HepG2 (cell line): Measurements from ENCODE around the gene FOXA3. TPM values are rescaled to one million over a fixed set of nuclear protein-coding genes. Genes with fewer than 3 reads are reported as not detected.

Source experiments
- AHDC1 ChIP-seq: sonication (generic); formaldehyde crosslinking; IDR thresholded peaks from 2 replicates; pipeline ENCODE4 v1.5.1; 2020; ENCODE audit warnings: mild to moderate bottlenecking, missing genetic modification reagents, borderline replicate concordance
- ARNT2 ChIP-seq: sonication (generic); formaldehyde crosslinking; IDR thresholded peaks from 2 replicates; pipeline ENCODE4 v1.8.0; 2022; ENCODE audit warnings: mild to moderate bottlenecking, low read depth, missing genetic modification reagents, moderate library complexity
- CEBPG ChIP-seq: IDR thresholded peaks from 2 replicates; pipeline ENCODE4 v1.6.1; 2016
- NCOA2 ChIP-seq: sonication (generic); formaldehyde crosslinking; IDR thresholded peaks from 2 replicates; pipeline ENCODE4 v1.8.0; 2022; ENCODE audit warnings: inconsistent platforms
- NFE2 ChIP-seq: sonication (generic); formaldehyde crosslinking; IDR thresholded peaks from 2 replicates; pipeline ENCODE4 v1.4.0; 2020; ENCODE audit warnings: missing genetic modification reagents
- PHF5A ChIP-seq: IDR thresholded peaks from one replicate; pipeline ENCODE4 v1.6.1; 2018; ENCODE audit warnings: low read depth, missing genetic modification reagents; ENCODE audit not compliant: unreplicated experiment
- SALL2 ChIP-seq: sonication (generic); formaldehyde crosslinking; IDR thresholded peaks from 2 replicates; pipeline ENCODE4 v1.8.1; 2023; ENCODE audit warnings: mild to moderate bottlenecking, missing genetic modification reagents, inconsistent platforms
- SKI ChIP-seq: fragments of 450-650 bp; IDR thresholded peaks from one replicate; pipeline ENCODE4 v1.6.1; 2018; ENCODE audit warnings: mild to moderate bottlenecking; ENCODE audit not compliant: partially characterized antibody
- SOX13 ChIP-seq, 3 experiments: fragments of 450-650 bp in 1 of 3; sonication (generic) in 1 of 3; formaldehyde crosslinking in 1 of 3; IDR thresholded peaks in 2 of 3; conservative IDR thresholded peaks in 1 of 3; 2 replicates each; pipeline versions ENCODE4 v1.5.0 to v1.6.1; 2016 to 2020; ENCODE audit warnings: antibody characterized with exemption in 1 of 3, mild to moderate bottlenecking in 1 of 3, missing compliant biosample characterization in 1 of 3, missing genetic modification reagents in 1 of 3, moderate library complexity in 1 of 3
- TEAD2 ChIP-seq: sonication (generic); formaldehyde crosslinking; IDR thresholded peaks from 2 replicates; pipeline ENCODE4 v1.9.0; 2021; ENCODE audit warnings: missing genetic modification reagents
- TFE3 ChIP-seq: IDR thresholded peaks from 2 replicates; pipeline ENCODE4 v1.6.1; 2016
- ZBTB7A ChIP-seq: sonication (generic); formaldehyde crosslinking; IDR thresholded peaks from 2 replicates; pipeline ENCODE4 v1.8.0; 2022; ENCODE audit warnings: mild to moderate bottlenecking, missing genetic modification reagents
- ZFP36 ChIP-seq: fragments of 150-350 bp; IDR thresholded peaks from 2 replicates; pipeline ENCODE4 v1.6.1; 2018; ENCODE audit warnings: borderline replicate concordance, low read length, low read depth; ENCODE audit not compliant: partially characterized antibody
- ZNF720 ChIP-seq: sonication (generic); formaldehyde crosslinking; IDR thresholded peaks from 2 replicates; pipeline ENCODE4 v1.4.0; 2020; ENCODE audit warnings: missing genetic modification reagents
- ZNF773 ChIP-seq: sonication (generic); formaldehyde crosslinking; IDR thresholded peaks from 2 replicates; pipeline ENCODE4 v1.4.0; 2020; ENCODE audit warnings: missing genetic modification reagents, borderline replicate concordance
- ZZZ3 ChIP-seq: sonication (generic); formaldehyde crosslinking; IDR thresholded peaks from 2 replicates; pipeline ENCODE4 v1.4.0; 2020; ENCODE audit warnings: missing genetic modification reagents, mild to moderate bottlenecking, borderline replicate concordance
- polyA plus RNA-seq, 8 experiments: library from polyadenylated mRNA; depleted of rRNA in 3 of 8; stranded (reverse) in 7 of 8; unstranded in 1 of 8; fragments of >200 nt; fragmentation: Illumina TruSeq in 4 of 8; extraction: Trizol in 4 of 8; gene quantifications; 2 replicates each; pipeline versions ENCODE4 v1.2.1 to v1.2.3, GENCODE V29; 2011 to 2016; ENCODE audit warnings: low read depth in 4 of 8, missing spikeins in 1 of 8, mixed read lengths in 1 of 8; ENCODE audit not compliant: insufficient read depth in 1 of 8
- total RNA-seq, 5 experiments: library from RNA; depleted of rRNA; stranded (reverse); fragments of >200 nt; fragmentation: Illumina TruSeq; extraction: Trizol; gene quantifications; 2 replicates each; pipeline ENCODE4 v1.2.3, GENCODE V29; 2016; ENCODE audit warnings: low read depth in 1 of 5
- TF ChIP-seq, protein P1 (sequence below): sonication (generic); formaldehyde crosslinking; conservative IDR thresholded peaks from 2 replicates; pipeline ENCODE4 v1.4.0; 2020; ENCODE audit warnings: missing genetic modification reagents

The FOXA3 gene
- total and polyA plus RNA-seq, 2 of the 13 experiments (the other 11 are each of a cell fraction or from before 2014, with no cell fraction given), result 29.8 to 47.6 TPM

GRCh38 chr19:45863840-45864628 lies at the start of gene FOXA3 (continued):
- TF ChIP-seq, protein P1, sequence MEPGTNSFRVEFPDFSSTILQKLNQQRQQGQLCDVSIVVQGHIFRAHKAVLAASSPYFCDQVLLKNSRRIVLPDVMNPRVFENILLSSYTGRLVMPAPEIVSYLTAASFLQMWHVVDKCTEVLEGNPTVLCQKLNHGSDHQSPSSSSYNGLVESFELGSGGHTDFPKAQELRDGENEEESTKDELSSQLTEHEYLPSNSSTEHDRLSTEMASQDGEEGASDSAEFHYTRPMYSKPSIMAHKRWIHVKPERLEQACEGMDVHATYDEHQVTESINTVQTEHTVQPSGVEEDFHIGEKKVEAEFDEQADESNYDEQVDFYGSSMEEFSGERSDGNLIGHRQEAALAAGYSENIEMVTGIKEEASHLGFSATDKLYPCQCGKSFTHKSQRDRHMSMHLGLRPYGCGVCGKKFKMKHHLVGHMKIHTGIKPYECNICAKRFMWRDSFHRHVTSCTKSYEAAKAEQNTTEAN (CRISPR knock-in tag), result no peak
- TF ChIP-seq SALL2 (peak; percentile 56), SOX13 (IDR thresholded peaks at IDR 0.05) (no peak), SOX13 (CRISPR knock-in tag; conservative IDR thresholded peaks at IDR 0.05 in 1 of 2, IDR thresholded peaks at IDR 0.05 in 1 of 2) (no peak), ZNF720 (CRISPR knock-in tag) (no peak), ZFP36 (no peak), NCOA2 (no peak; the same call in 1 of the 2 replicates), PHF5A (CRISPR knock-in tag) (no peak), NFE2 (CRISPR knock-in tag) (no peak), ZNF773 (CRISPR knock-in tag) (no peak), CEBPG (CRISPR knock-in tag) (no peak), ARNT2 (CRISPR knock-in tag) (no peak), TFE3 (CRISPR knock-in tag) (0 out of 2 replicates have a peak, but pooled peaks have one; percentile 13), ZBTB7A (CRISPR knock-in tag) (no peak), ZZZ3 (no peak), SKI (peak; percentile 46), AHDC1 (CRISPR knock-in tag) (no peak), TEAD2 (CRISPR knock-in tag) (no peak)
